Loucy (cell line): Measurements from ENCODE around the gene SH3YL1.

Source experiments
- CTCF ChIP-seq: fragments of 200-600 bp; sonication (generic); conservative IDR thresholded peaks from 2 replicates; pipeline ENCODE4 v1.5.1; 2014; ENCODE audit warnings: mild to moderate bottlenecking, antibody characterized with exemption, low read length
- EZH2phosphoT487 ChIP-seq: fragments of 200-600 bp; IDR thresholded peaks from 2 replicates; pipeline ENCODE4 v1.6.1; 2018; ENCODE audit warnings: antibody characterized with exemption, mild to moderate bottlenecking, moderate library complexity, borderline replicate concordance

GRCh38 chr2:237878-238277, 26.0 kb downstream of the SH3YL1 start:
- TF ChIP-seq CTCF, result no peak
- TF ChIP-seq EZH2phosphoT487, result no peak
